ENCODE measurements around the gene CKMT2.

The CKMT2 gene

DNA sequence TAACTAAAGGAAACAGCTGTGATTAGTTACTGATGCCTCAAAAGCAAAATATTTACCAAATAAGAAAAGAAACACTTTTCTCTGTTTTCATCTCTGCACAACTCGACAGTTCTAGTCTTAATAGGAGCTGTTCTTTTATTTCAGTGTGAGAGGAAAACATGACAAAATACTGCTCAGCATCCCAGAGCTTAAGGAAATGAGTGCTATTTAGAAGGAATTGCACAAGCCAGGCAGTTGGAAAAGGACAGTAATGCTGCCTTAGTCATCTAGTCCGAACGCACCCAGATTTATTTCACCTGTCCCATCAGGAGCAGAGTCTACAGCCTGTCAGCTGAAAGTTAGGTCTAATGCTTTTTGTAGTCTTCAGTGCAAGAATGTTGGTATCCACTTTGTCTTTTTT, 80.6 kb downstream of the CKMT2 start:
- Histone ChIP-seq H3K9ac (ENCODE audit: low read depth in 1 of 2, low read length in 2 of 2) (no peak overlapping the region), H3K36me3 (ENCODE audit: control insufficient read depth in 2 of 2, insufficient read depth in 2 of 2, low read length in 2 of 2) (peaks cover 20 to 26% of the 10 kb centered on the region in 2 donors), H3K9me3 (ENCODE audit: control insufficient read depth in 2 of 2, low read length in 2 of 2) (no peaks in the 10 kb centered on the region), H3K27me3 (ENCODE audit: control insufficient read depth in 2 of 2, insufficient read depth in 2 of 2, low read length in 2 of 2) (no peaks in the 10 kb centered on the region), H3K4me1 (ENCODE audit: control insufficient read depth in 2 of 2, insufficient read depth in 2 of 2, low read length in 2 of 2) (no peaks in the 10 kb centered on the region), H3K27ac (ENCODE audit: low read depth in 2 of 2, low read length in 2 of 2) (no peak overlapping the region), H3K4me3 (ENCODE audit: low read length in 2 of 2) (no peak overlapping the region)

GRCh38 chr5:81314581-81314980, 81.5 kb downstream of the CKMT2 start:
- H3K27me3 ChIP-seq (ENCODE audit: control insufficient read depth in 2 of 2, insufficient read depth in 2 of 2, low read length in 2 of 2) = no peaks in the 10 kb centered on the region
- H3K9me3 ChIP-seq (ENCODE audit: control insufficient read depth in 2 of 2, low read length in 2 of 2) = no peaks in the 10 kb centered on the region
- H3K36me3 ChIP-seq (ENCODE audit: control insufficient read depth in 2 of 2, insufficient read depth in 2 of 2, low read length in 2 of 2) = peaks cover 15 to 19% of the 10 kb centered on the region in 2 donors
- H3K27ac ChIP-seq (ENCODE audit: low read depth in 2 of 2, low read length in 2 of 2) = no peak overlapping the region
- H3K4me3 ChIP-seq (ENCODE audit: low read length in 2 of 2) = no peak overlapping the region
- no peak overlapping the region for H3K9ac ChIP-seq (ENCODE audit: low read depth in 1 of 2, low read length in 2 of 2)
- H3K4me1 ChIP-seq (ENCODE audit: control insufficient read depth in 2 of 2, insufficient read depth in 2 of 2, low read length in 2 of 2) = no peaks in the 10 kb centered on the region

GRCh38 chr5:81315336-81315735, 82.2 kb downstream of the CKMT2 start:
- Histone ChIP-seq H3K27ac (ENCODE audit: low read depth in 2 of 2, low read length in 2 of 2) (no peak overlapping the region), H3K27me3 (ENCODE audit: control insufficient read depth in 2 of 2, insufficient read depth in 2 of 2, low read length in 2 of 2) (no peaks in the 10 kb centered on the region), H3K36me3 (ENCODE audit: control insufficient read depth in 2 of 2, insufficient read depth in 2 of 2, low read length in 2 of 2) (peaks cover 14 to 19% of the 10 kb centered on the region in 2 donors), H3K9ac (ENCODE audit: low read depth in 1 of 2, low read length in 2 of 2) (no peak overlapping the region), H3K4me3 (ENCODE audit: low read length in 2 of 2) (no peak overlapping the region), H3K4me1 (ENCODE audit: control insufficient read depth in 2 of 2, insufficient read depth in 2 of 2, low read length in 2 of 2) (no peaks in the 10 kb centered on the region), H3K9me3 (ENCODE audit: control insufficient read depth in 2 of 2, low read length in 2 of 2) (no peaks in the 10 kb centered on the region)

DNA sequence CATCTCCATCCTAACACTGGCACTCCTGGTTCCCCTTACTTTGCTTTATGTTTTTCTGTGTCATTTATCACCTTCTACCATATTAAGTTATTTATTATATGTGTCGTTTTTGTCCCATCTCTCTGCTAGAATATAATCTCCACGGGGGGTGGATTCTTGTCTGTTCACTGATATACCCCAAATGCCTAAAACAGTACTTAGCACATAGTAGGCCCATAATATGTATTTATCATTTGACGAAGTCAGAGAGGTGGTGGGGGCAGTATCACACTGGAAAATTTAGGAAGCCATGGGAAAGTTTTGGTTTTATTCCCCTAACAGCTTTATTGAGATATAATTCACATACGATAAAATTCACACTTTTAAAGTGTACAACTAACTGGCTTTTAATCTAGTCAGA, 82.7 kb downstream of the CKMT2 start:
- H3K27me3 ChIP-seq (ENCODE audit: control insufficient read depth in 2 of 2, insufficient read depth in 2 of 2, low read length in 2 of 2) = no peaks in the 10 kb centered on the region
- H3K9me3 ChIP-seq (ENCODE audit: control insufficient read depth in 2 of 2, low read length in 2 of 2) = no peaks in the 10 kb centered on the region
- H3K27ac ChIP-seq (ENCODE audit: low read depth in 2 of 2, low read length in 2 of 2) = no peak overlapping the region
- H3K4me1 ChIP-seq (ENCODE audit: control insufficient read depth in 2 of 2, insufficient read depth in 2 of 2, low read length in 2 of 2) = no peaks in the 10 kb centered on the region
- no peak overlapping the region for H3K4me3 ChIP-seq (ENCODE audit: low read length in 2 of 2)
- H3K9ac ChIP-seq (ENCODE audit: low read depth in 1 of 2, low read length in 2 of 2) = no peak overlapping the region
- peaks cover 10 to 19% of the 10 kb centered on the region in 2 donors for H3K36me3 ChIP-seq (ENCODE audit: control insufficient read depth in 2 of 2, insufficient read depth in 2 of 2, low read length in 2 of 2)
